HCT116 (cell line): ENCODE results near the gene CACNA2D3. TPM values are rescaled to one million over a fixed set of nuclear protein-coding genes. Genes with fewer than 3 reads are reported as not detected.

Experiments
- ATAC-seq: fragments of 200-7000 bp; cut with Tn5 transposase; 2 replicates; pipeline ENCODE4 v1.9.1; 2020; ENCODE audit warnings: mild to moderate bottlenecking, moderate library complexity
- BruUV-seq: library from RNA; stranded (reverse); fragments of 400-500 nt; replicated peaks from 2 replicates; lab custom pipeline; 2021; lab: Mats Ljungman, UMichigan
- CTCF ChIA-PET: fragments of 300-600 bp; sonication (Branson Sonifier 250); formaldehyde crosslinking; loops from one replicate; lab custom pipeline; 2021; ENCODE audit warnings: antibody characterized with exemption; lab: Charles Lee
- POLR2A ChIA-PET: fragments of 300-600, 350-600 bp; sonication (Branson Sonifier 250); formaldehyde crosslinking; loops from one replicate; lab custom pipeline; 2021; ENCODE audit warnings: antibody characterized with exemption; lab: Charles Lee
- RAD21 ChIA-PET, 2 experiments: fragments of 300-600 bp; sonication (Branson Sonifier 250); formaldehyde crosslinking; loops; one replicate each; lab custom pipeline; 2023; ENCODE audit warnings: low total read pairs in 2 of 2; ENCODE audit not compliant: uncharacterized antibody in 2 of 2, unreplicated experiment in 2 of 2, low non-redundant PET in 1 of 2; lab: Charles Lee
- DNase-seq: peaks from one replicate; pipeline ENCODE4 v3.0.0-alpha.2; 2010; ENCODE audit warnings: low read depth, low spot score
- H2AFZ ChIP-seq: fragments of 200-600 bp; shearing (Covaris generic), sonication (generic); 2 replicates; pipeline ENCODE4 v1.6.1; 2017; ENCODE audit warnings: low read depth, mixed run types, mixed read lengths, antibody characterized with exemption, low read length; ENCODE audit not compliant: poor library complexity, severe bottlenecking
- H3K27ac ChIP-seq: 2 replicates; pipeline ENCODE4 v1.5.1; 2012; ENCODE audit warnings: low read depth, low read length
- H3K27me3 ChIP-seq: fragments of 200-600 bp; sonication (generic); 2 replicates; pipeline ENCODE4 v1.6.1; 2016; ENCODE audit warnings: mixed run types, low read length, mixed read lengths; ENCODE audit not compliant: insufficient read depth
- H3K36me3 ChIP-seq, 2 experiments: fragments of 200-500 bp in 1 of 2; fragments of 200-600 bp in 1 of 2; sonication (Bioruptor generic) in 1 of 2; sonication (generic) in 1 of 2; 2 replicates each; pipeline versions ENCODE4 v1.5.1 to v1.6.1; 2014 to 2016; ENCODE audit warnings: low read length in 2 of 2, inconsistent platforms in 1 of 2, mixed read lengths in 1 of 2, mixed run types in 1 of 2; ENCODE audit not compliant: insufficient read depth in 2 of 2, control insufficient read depth in 1 of 2
- H3K4me1 ChIP-seq, 2 experiments: fragments of 200-600 bp in 1 of 2; sonication (generic) in 1 of 2; 2 replicates each; pipeline versions ENCODE4 v1.5.1 to v1.6.1; 2012 to 2017; ENCODE audit warnings: low read length in 2 of 2, inconsistent platforms in 1 of 2, mild to moderate bottlenecking in 1 of 2, mixed read lengths in 1 of 2, mixed run types in 1 of 2, moderate library complexity in 1 of 2; ENCODE audit not compliant: insufficient read depth in 2 of 2, control insufficient read depth in 1 of 2
- H3K4me2 ChIP-seq: fragments of 200-600 bp; sonication (generic); 2 replicates; pipeline ENCODE4 v1.6.1; 2017; ENCODE audit warnings: mixed run types, low read length, mixed read lengths
- H3K4me3 ChIP-seq, 2 experiments: fragments of 200-600 bp in 1 of 2; sonication (generic) in 1 of 2; replicated peaks in 1 of 2; 2 replicates each; pipeline ENCODE4 v1.5.1; 2011 to 2016; ENCODE audit warnings: low read length in 2 of 2, control low read depth in 1 of 2, low read depth in 1 of 2, mild to moderate bottlenecking in 1 of 2, mixed read lengths in 1 of 2, mixed run types in 1 of 2
- H3K79me2 ChIP-seq: fragments of 200-600 bp; sonication (generic); 2 replicates; pipeline ENCODE4 v1.6.1; 2017; ENCODE audit warnings: mild to moderate bottlenecking, mixed run types, low read length, moderate library complexity, mixed read lengths; ENCODE audit not compliant: insufficient read depth
- H3K9ac ChIP-seq: fragments of 200-600 bp; sonication (generic); 2 replicates; pipeline ENCODE4 v1.6.1; 2016; ENCODE audit warnings: low read length, mixed read lengths
- H3K9me2 ChIP-seq: fragments of 200-600 bp; sonication (generic), shearing (Covaris generic); 2 replicates; pipeline ENCODE4 v1.6.1; 2017; ENCODE audit warnings: mixed run types, mild to moderate bottlenecking, moderate library complexity; ENCODE audit not compliant: insufficient read depth
- H3K9me3 ChIP-seq, 2 experiments: fragments of 200-500 bp in 1 of 2; fragments of 200-600 bp in 1 of 2; sonication (Bioruptor generic) in 1 of 2; sonication (generic) in 1 of 2; 2 replicates each; pipeline ENCODE4 v1.6.1; 2014 to 2017; ENCODE audit warnings: low read length in 2 of 2, mixed read lengths in 2 of 2, inconsistent platforms in 1 of 2, low read depth in 1 of 2, mild to moderate bottlenecking in 1 of 2, mixed run types in 1 of 2, moderate library complexity in 1 of 2; ENCODE audit not compliant: control insufficient read depth in 1 of 2, insufficient read depth in 1 of 2
- H4K20me1 ChIP-seq: fragments of 200-600 bp; sonication (generic), shearing (Covaris generic); 2 replicates; pipeline ENCODE4 v1.6.1; 2017; ENCODE audit warnings: mixed run types, mild to moderate bottlenecking, moderate library complexity; ENCODE audit not compliant: insufficient read depth
- CBX3 ChIP-seq: IDR thresholded peaks from 2 replicates; pipeline ENCODE4 v1.6.1; 2012; ENCODE audit warnings: low read depth
- CEBPB ChIP-seq: IDR thresholded peaks from 2 replicates; pipeline ENCODE4 v1.6.1; 2012; ENCODE audit warnings: low read depth
- SP1 ChIP-seq: IDR thresholded peaks from 2 replicates; pipeline ENCODE4 v1.6.1; 2012; ENCODE audit warnings: low read depth
- YY1 ChIP-seq: IDR thresholded peaks from 2 replicates; pipeline ENCODE4 v1.6.1; 2011; ENCODE audit warnings: low read length, low read depth, moderate library complexity, mild to moderate bottlenecking; ENCODE audit not compliant: insufficient replicate concordance; ENCODE audit errors: extremely low read depth
- intact Hi-C: fragments of 100-400 bp; cut with micrococcal nuclease; formaldehyde crosslinking; loops from 2 replicates; pipeline ENCODE4 v1.10.0; 2022
- total RNA-seq: library from RNA; stranded (reverse); gene quantifications from one replicate; pipeline ENCODE4 v1.2.1, GENCODE V29; 2021; ENCODE audit not compliant: unreplicated experiment
- TF ChIP-seq, protein P1 (sequence below): IDR thresholded peaks from 2 replicates; pipeline ENCODE4 v1.6.1; 2012

The CACNA2D3 gene
- total RNA-seq, 1 experiment from 2014 or later, result 0.20 TPM

DNA sequence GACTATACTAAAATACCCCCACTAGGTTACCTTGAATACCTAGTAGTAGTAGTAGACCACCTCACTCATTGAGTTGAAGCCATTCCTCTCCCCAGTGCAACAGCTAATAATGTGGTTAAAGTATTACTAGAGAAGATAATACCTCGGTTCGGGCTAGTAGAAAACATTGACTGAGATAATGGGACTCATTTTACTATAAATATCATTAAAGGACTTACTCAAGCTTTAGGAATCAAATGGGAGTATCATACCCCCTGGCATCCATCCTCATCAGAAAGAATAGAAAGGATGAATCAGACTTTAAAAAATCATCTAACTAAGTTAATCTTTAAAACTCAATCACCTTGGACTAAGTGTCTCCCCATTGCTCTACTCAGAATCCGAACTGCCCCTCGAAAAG, 49.0 kb upstream of the CACNA2D3 start:
- ATAC-seq (no peak), DNase-seq (no peak)
- no peak overlapping the region for H2AFZ ChIP-seq
- H3K27ac ChIP-seq, result no peak overlapping the region
- no peak overlapping the region for H3K4me3 ChIP-seq
- intact Hi-C loops, result no loop called here
- TF ChIP-seq CBX3 (no peak), SP1 (no peak), CEBPB (no peak)
- TF ChIP-seq, protein P1, sequence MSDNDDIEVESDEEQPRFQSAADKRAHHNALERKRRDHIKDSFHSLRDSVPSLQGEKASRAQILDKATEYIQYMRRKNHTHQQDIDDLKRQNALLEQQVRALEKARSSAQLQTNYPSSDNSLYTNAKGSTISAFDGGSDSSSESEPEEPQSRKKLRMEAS, result no peak
- peaks cover 27% of the 10 kb centered on the region for H3K27me3 ChIP-seq
- H3K4me1 ChIP-seq, result no peaks in the 10 kb centered on the region
- RAD21 ChIA-PET, result no interaction called here
- no peak overlapping the region for H3K4me2 ChIP-seq
- POLR2A ChIA-PET, result no interaction called here
- H3K36me3 ChIP-seq, result no peaks in the 10 kb centered on the region
- no peaks in the 10 kb centered on the region for H3K9me3 ChIP-seq
- no peak overlapping the region for H3K9ac ChIP-seq
- H3K9me2 ChIP-seq, result no peaks in the 10 kb centered on the region
- no peaks in the 10 kb centered on the region for H4K20me1 ChIP-seq
- CTCF ChIA-PET, result no interaction called here
- no peaks in the 10 kb centered on the region for H3K79me2 ChIP-seq
- no TSS peak for BruUV-seq

- H3K27me3 ChIP-seq, result peaks cover 36% of the 10 kb centered on the region
- ChIA-PET RAD21 (no interaction called here), CTCF (no interaction called here), POLR2A (no interaction called here)
- no peak overlapping the region for H3K27ac ChIP-seq
- H3K4me2 ChIP-seq, result no peak overlapping the region
- no peak for DNase-seq
- no peak overlapping the region for H3K9ac ChIP-seq
- H3K9me3 ChIP-seq, result no peaks in the 10 kb centered on the region
- no peaks in the 10 kb centered on the region for H3K9me2 ChIP-seq
- H2AFZ ChIP-seq, result no peak overlapping the region
- H3K4me1 ChIP-seq, result no peaks in the 10 kb centered on the region
- H3K4me3 ChIP-seq, result no peak overlapping the region
- intact Hi-C loops, result no loop called here
- no TSS peak for BruUV-seq
- no peaks in the 10 kb centered on the region for H3K36me3 ChIP-seq
- H4K20me1 ChIP-seq, result no peaks in the 10 kb centered on the region
- TF ChIP-seq YY1, result no peak
- ATAC-seq, result no peak
- H3K79me2 ChIP-seq, result no peaks in the 10 kb centered on the region
Measured at GRCh38 chr3:54079314-54079713, 43.0 kb upstream of the CACNA2D3 start.
